ENCODE results near the gene C1orf159.

DNA sequence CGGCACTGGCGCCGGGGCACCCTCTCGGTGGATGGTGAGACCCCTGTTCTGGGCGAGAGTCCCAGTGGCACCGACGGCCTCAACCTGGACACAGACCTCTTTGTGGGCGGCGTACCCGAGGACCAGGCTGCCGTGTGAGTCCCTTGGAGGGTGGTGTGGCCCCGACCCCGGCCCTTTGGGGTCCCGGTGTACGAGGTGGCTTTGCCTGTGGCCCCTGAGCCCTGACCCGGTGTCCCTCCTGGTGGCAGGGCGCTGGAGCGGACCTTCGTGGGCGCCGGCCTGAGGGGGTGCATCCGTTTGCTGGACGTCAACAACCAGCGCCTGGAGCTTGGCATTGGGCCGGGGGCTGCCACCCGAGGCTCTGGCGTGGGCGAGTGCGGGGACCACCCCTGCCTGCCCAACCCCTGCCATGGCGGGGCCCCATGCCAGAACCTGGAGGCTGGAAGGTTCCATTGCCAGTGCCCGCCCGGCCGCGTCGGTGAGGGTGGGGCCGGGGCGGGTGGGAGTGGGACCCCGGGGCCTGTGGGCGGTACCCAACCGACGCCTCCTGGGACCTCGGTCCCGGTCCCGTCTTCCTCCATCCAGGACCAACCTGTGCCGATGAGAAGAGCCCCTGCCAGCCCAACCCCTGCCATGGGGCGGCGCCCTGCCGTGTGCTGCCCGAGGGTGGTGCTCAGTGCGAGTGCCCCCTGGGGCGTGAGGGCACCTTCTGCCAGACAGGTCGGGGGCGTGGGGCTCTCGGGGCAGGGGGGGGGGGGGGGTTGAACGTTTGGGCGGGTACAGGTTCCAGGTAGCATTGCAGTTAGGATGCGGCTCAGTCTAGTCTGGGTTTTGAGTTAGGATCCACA is 66.3 kb downstream of the C1orf159 start:
- TF ChIP-seq, protein P1, sequence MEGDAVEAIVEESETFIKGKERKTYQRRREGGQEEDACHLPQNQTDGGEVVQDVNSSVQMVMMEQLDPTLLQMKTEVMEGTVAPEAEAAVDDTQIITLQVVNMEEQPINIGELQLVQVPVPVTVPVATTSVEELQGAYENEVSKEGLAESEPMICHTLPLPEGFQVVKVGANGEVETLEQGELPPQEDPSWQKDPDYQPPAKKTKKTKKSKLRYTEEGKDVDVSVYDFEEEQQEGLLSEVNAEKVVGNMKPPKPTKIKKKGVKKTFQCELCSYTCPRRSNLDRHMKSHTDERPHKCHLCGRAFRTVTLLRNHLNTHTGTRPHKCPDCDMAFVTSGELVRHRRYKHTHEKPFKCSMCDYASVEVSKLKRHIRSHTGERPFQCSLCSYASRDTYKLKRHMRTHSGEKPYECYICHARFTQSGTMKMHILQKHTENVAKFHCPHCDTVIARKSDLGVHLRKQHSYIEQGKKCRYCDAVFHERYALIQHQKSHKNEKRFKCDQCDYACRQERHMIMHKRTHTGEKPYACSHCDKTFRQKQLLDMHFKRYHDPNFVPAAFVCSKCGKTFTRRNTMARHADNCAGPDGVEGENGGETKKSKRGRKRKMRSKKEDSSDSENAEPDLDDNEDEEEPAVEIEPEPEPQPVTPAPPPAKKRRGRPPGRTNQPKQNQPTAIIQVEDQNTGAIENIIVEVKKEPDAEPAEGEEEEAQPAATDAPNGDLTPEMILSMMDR (IDR thresholded peaks at IDR 0.05; ENCODE audit: low read depth, low read length, missing input control), result no peak
- TF ChIP-seq, protein P2, sequence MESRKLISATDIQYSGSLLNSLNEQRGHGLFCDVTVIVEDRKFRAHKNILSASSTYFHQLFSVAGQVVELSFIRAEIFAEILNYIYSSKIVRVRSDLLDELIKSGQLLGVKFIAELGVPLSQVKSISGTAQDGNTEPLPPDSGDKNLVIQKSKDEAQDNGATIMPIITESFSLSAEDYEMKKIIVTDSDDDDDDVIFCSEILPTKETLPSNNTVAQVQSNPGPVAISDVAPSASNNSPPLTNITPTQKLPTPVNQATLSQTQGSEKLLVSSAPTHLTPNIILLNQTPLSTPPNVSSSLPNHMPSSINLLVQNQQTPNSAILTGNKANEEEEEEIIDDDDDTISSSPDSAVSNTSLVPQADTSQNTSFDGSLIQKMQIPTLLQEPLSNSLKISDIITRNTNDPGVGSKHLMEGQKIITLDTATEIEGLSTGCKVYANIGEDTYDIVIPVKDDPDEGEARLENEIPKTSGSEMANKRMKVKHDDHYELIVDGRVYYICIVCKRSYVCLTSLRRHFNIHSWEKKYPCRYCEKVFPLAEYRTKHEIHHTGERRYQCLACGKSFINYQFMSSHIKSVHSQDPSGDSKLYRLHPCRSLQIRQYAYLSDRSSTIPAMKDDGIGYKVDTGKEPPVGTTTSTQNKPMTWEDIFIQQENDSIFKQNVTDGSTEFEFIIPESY (IDR thresholded peaks at IDR 0.05), result no peak
- no peak for TF ChIP-seq EGR1 (IDR thresholded peaks at IDR 0.05; ENCODE audit: low read depth in 2 of 2)
- TF ChIP-seq, protein P3, sequence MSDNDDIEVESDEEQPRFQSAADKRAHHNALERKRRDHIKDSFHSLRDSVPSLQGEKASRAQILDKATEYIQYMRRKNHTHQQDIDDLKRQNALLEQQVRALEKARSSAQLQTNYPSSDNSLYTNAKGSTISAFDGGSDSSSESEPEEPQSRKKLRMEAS (IDR thresholded peaks at IDR 0.05), result no peak
- TF ChIP-seq RAD21 (IDR thresholded peaks at IDR 0.05), result no peak
- no peak for TF ChIP-seq JUND (IDR thresholded peaks at IDR 0.05)

Data from liver (tissue), 3 donors.